ENCODE measurements around the gene LAIR2. TPM values are rescaled to one million over a fixed set of nuclear protein-coding genes. Genes with fewer than 3 reads are reported as not detected.

The LAIR2 gene
- total and polyA plus RNA-seq, 2 experiments from 2014 or later: not detected

DNA sequence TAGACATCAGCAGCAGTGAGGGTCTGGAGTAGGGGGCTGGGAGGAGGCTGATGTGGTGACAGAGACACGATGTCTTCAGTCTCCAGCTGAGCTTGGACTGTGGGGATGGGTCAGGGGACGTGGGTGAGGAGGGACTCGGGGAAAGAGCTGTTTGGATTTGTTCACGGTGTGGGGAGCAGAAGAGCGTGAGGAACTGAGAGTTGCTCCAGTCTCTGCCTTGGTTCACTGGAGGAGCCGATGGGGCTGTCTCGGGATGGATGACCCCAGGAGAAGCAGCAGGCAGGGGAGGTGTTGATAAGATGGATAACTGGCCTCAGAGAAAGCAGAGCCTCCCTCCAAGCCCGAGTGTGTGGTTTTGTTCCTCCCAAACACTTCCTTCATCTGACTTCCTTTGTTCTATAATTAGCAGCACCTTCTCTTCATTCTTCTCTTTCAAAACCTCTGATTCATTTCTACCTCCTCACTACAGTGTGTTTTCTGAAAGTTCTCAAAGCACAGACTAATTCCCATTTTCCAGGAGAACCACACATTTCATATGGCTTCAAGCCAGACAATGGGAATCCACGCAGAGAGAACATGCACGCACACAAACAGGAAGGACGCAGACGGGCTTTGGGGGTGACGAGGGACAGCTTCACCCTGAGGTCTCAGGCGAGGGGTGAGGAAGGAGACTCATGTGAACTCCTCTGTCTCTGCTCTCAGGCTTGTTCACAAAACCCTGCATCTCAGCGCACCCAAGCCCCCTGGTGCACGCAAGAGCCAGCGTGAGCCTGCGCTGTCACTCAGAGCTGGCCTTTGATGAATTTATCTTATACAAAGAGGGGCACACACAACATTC, 18.6 kb downstream of the LAIR2 start:
- H3K36me3 ChIP-seq (replicated peaks; ENCODE audit: insufficient read depth, low read depth): no peaks in the 10 kb centered on the region
- no peak for TF ChIP-seq EZH2phosphoT487 (IDR thresholded peaks at IDR 0.05; ENCODE audit: low read depth, severe bottlenecking, unreplicated experiment)
- no peak for TF ChIP-seq EZH2 (IDR thresholded peaks at IDR 0.05; ENCODE audit: borderline replicate concordance)
- TF ChIP-seq, protein P1, sequence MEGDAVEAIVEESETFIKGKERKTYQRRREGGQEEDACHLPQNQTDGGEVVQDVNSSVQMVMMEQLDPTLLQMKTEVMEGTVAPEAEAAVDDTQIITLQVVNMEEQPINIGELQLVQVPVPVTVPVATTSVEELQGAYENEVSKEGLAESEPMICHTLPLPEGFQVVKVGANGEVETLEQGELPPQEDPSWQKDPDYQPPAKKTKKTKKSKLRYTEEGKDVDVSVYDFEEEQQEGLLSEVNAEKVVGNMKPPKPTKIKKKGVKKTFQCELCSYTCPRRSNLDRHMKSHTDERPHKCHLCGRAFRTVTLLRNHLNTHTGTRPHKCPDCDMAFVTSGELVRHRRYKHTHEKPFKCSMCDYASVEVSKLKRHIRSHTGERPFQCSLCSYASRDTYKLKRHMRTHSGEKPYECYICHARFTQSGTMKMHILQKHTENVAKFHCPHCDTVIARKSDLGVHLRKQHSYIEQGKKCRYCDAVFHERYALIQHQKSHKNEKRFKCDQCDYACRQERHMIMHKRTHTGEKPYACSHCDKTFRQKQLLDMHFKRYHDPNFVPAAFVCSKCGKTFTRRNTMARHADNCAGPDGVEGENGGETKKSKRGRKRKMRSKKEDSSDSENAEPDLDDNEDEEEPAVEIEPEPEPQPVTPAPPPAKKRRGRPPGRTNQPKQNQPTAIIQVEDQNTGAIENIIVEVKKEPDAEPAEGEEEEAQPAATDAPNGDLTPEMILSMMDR (IDR thresholded peaks at IDR 0.05; ENCODE audit: poor library complexity): no peak
- no peak overlapping the region for H2AFZ ChIP-seq
- H4K20me1 ChIP-seq (ENCODE audit: insufficient read depth, poor library complexity, severe bottlenecking): no peaks in the 10 kb centered on the region
- no peaks in the 10 kb centered on the region for H3K79me2 ChIP-seq
- no peaks in the 10 kb centered on the region for H3K9me2 ChIP-seq (replicated peaks; ENCODE audit: insufficient read depth)
- 66% methylated on average over 18 of the region's 18 CpGs for WGBS (ENCODE audit: low lambda C conversion rate, missing lambda C conversion rate)
- H3K4me1 ChIP-seq (ENCODE audit: insufficient read depth): no peaks in the 10 kb centered on the region
- no peak overlapping the region for H3K27ac ChIP-seq
- H3K4me3 ChIP-seq: no peak overlapping the region
- no peak overlapping the region for H3K4me2 ChIP-seq
- no peaks in the 10 kb centered on the region for H3K27me3 ChIP-seq
- no peak for DNase-seq (ENCODE audit: low spot score)
- no peaks in the 10 kb centered on the region for H3K9me3 ChIP-seq (ENCODE audit: low read depth)

DNA sequence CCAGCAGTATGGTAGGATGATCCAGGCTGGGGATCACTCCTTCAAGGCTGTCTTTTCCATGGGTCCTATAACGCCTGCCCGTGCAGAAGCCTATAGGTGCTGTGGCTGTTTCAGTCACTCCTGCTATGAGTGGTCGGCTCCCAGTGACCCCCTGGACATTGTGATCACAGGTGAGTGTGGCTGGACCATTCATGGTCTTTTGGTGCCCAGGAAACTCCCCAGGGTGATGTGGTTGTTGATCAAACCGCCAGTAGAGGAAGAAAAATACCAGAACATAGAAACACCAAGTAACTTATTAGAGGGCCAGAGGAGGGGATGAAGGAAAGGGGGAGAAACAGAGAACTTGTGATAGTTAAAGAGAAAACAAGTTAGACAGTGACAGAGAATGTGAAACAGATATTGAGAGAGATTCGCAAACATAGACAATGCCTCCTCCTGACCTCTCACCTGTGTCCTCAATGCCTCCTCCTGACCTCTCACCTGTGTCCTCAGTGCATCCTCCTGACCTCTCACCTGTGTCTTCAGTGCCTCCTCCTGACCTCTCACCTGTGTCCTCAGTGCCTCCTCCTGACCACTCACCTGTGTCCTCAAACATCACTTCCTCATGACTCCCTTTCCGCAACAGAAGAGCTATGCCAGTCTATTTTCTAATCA, 19.4 kb downstream of the LAIR2 start:
- DNase-seq (ENCODE audit: low spot score): no peak
- 69% methylated on average over 6 of the region's 6 CpGs for WGBS (ENCODE audit: low lambda C conversion rate, missing lambda C conversion rate)
- no peaks in the 10 kb centered on the region for H3K4me1 ChIP-seq (ENCODE audit: insufficient read depth)
- no peaks in the 10 kb centered on the region for H3K9me2 ChIP-seq (replicated peaks; ENCODE audit: insufficient read depth)
- no peaks in the 10 kb centered on the region for H4K20me1 ChIP-seq (ENCODE audit: insufficient read depth, poor library complexity, severe bottlenecking)
- no peaks in the 10 kb centered on the region for H3K9me3 ChIP-seq (ENCODE audit: low read depth)
- no peaks in the 10 kb centered on the region for H3K27me3 ChIP-seq
- TF ChIP-seq EZH2 (IDR thresholded peaks at IDR 0.05; ENCODE audit: borderline replicate concordance) (no peak), EZH2phosphoT487 (IDR thresholded peaks at IDR 0.05; ENCODE audit: low read depth, severe bottlenecking, unreplicated experiment) (no peak)
- TF ChIP-seq, protein P1 (IDR thresholded peaks at IDR 0.05; ENCODE audit: poor library complexity): no peak
- H3K36me3 ChIP-seq (replicated peaks; ENCODE audit: insufficient read depth, low read depth): no peaks in the 10 kb centered on the region
- no peak overlapping the region for H3K27ac ChIP-seq
- H3K4me3 ChIP-seq: no peak overlapping the region
- H3K79me2 ChIP-seq: no peaks in the 10 kb centered on the region
- H3K4me2 ChIP-seq: no peak overlapping the region
- no peak overlapping the region for H2AFZ ChIP-seq

DNA sequence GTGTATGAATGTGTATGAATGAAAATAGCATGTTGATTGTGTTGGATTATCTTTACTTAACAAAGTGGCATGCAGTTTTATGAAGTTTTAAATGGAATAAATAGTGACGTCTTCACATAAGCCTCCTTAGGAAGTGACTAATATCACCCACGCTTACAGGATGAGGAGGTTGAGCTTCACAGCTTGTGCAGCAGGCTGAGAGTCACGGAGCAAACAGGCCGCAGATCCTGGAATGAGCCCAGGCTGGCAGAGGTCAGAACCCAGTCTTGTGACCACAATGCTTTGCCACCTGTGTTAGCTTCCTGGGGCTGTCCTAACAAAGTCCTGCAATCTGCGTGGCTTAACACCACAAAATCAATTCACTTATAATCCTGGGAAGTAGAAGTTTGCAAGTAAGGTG, 20.8 kb downstream of the LAIR2 start:
- no peak overlapping the region for H2AFZ ChIP-seq
- no peaks in the 10 kb centered on the region for H3K36me3 ChIP-seq (replicated peaks; ENCODE audit: insufficient read depth, low read depth)
- no peaks in the 10 kb centered on the region for H3K79me2 ChIP-seq
- H3K27me3 ChIP-seq: no peaks in the 10 kb centered on the region
- TF ChIP-seq EZH2phosphoT487 (IDR thresholded peaks at IDR 0.05; ENCODE audit: low read depth, severe bottlenecking, unreplicated experiment) (no peak), EZH2 (IDR thresholded peaks at IDR 0.05; ENCODE audit: borderline replicate concordance) (no peak)
- TF ChIP-seq, protein P1 (IDR thresholded peaks at IDR 0.05; ENCODE audit: poor library complexity): no peak
- no peaks in the 10 kb centered on the region for H3K9me3 ChIP-seq (ENCODE audit: low read depth)
- H3K4me2 ChIP-seq: no peak overlapping the region
- H3K27ac ChIP-seq: no peak overlapping the region
- H4K20me1 ChIP-seq (ENCODE audit: insufficient read depth, poor library complexity, severe bottlenecking): no peaks in the 10 kb centered on the region
- no peak for DNase-seq (ENCODE audit: low spot score)
- 53% methylated on average over 5 of the region's 5 CpGs for WGBS (ENCODE audit: low lambda C conversion rate, missing lambda C conversion rate)
- no peaks in the 10 kb centered on the region for H3K9me2 ChIP-seq (replicated peaks; ENCODE audit: insufficient read depth)
- H3K4me3 ChIP-seq: no peak overlapping the region
- no peaks in the 10 kb centered on the region for H3K4me1 ChIP-seq (ENCODE audit: insufficient read depth)

Data from hepatocyte (in vitro differentiated cells).